GM19035 (cell line): Measurements from ENCODE around the gene APPBP2.
"Not testable (repeated sequence)": the region's sequence is repeated elsewhere in the genome, so short reads cannot be mapped to it uniquely, and the experiment has no call there.

ENCODE experiments used
- ATAC-seq: cut with Tn5 transposase; IDR thresholded peaks from one replicate; pipeline ENCODE4 v1.9.1; 2021; ENCODE audit not compliant: unreplicated experiment

The APPBP2 gene

DNA sequence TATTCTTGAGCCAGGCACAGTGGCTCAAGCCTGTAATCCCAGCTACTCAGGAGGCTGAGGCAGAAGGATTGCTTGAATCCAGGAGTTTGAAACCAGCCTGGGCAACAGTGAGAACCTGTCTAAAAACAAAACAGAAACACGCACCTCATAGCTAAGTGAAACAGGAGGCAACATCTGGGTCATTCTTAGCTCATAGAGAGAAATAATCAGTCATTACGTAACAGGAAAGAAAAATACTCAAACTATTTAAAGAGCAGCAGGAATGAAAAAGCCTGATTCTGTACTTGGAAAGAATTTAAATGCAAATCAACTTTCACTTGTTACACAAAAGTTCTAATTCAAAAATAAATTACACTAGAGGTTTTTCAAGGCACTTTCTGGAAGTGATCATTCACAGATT lies 86.5 kb downstream of the APPBP2 start:
- ATAC-seq: no peak

DNA sequence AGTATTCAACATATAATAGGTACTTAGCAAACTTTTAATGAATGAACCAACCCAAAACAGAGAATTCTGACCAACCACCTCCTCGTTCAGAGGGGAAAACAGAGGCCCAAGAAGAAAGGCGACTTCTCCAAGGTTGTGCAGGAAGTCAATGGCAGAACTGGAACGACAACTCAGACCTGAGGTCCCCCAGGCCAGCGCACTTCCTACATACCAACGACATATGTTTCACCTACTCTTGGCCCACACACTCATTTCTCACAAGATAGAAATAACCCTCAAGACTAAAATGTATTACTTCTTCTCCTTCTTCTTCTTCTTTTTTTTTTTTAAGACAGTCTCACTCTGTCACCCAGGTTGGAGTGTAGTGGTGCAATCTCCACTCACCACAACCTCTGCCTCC lies 89.4 kb downstream of the APPBP2 start:
- ATAC-seq: no peak

DNA sequence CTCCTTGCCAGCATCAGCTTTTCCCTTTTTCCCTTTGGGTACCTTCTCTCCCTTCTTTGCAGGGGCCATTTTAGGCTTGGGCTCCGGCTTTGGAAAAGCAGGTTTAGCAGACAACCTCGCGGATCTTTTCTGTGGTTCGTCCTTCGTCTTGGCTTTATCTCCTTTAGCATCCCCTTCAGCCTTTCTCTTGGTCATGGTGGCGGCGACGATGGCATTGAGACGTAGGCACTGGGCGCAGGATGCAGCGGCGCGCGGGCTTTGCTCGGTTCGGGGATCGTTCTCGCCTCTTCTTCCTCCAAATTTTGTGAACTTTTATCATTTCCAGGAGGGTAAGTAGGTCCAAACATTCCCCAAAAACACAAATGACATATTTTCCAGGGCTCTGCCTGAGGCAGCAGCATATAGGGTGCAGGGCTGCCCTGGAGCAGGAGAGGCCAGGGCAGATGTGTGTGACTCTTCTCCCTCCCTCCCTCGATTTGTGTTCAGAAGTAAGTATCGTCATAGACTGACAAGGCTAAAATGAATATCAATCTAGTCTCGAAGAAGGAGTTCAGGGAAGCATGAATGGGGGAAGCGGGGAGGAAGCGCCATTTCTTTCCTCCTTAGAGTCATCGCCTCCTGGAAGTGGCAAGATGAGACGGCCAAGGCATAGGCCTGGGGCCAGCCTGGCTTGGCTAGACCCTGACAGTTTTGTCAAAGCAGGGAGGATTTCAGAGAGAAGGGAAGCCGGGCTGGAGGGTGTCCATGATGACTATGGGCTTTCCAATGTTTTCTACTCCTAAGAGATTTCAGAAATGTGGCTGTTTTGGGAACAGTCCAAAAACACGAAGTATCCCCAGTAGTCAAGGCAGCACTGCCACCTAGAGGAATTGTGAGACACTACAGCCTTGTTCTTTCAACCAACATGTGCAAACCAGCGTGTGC lies 90.5 kb downstream of the APPBP2 start:
- ATAC-seq: no peak

DNA sequence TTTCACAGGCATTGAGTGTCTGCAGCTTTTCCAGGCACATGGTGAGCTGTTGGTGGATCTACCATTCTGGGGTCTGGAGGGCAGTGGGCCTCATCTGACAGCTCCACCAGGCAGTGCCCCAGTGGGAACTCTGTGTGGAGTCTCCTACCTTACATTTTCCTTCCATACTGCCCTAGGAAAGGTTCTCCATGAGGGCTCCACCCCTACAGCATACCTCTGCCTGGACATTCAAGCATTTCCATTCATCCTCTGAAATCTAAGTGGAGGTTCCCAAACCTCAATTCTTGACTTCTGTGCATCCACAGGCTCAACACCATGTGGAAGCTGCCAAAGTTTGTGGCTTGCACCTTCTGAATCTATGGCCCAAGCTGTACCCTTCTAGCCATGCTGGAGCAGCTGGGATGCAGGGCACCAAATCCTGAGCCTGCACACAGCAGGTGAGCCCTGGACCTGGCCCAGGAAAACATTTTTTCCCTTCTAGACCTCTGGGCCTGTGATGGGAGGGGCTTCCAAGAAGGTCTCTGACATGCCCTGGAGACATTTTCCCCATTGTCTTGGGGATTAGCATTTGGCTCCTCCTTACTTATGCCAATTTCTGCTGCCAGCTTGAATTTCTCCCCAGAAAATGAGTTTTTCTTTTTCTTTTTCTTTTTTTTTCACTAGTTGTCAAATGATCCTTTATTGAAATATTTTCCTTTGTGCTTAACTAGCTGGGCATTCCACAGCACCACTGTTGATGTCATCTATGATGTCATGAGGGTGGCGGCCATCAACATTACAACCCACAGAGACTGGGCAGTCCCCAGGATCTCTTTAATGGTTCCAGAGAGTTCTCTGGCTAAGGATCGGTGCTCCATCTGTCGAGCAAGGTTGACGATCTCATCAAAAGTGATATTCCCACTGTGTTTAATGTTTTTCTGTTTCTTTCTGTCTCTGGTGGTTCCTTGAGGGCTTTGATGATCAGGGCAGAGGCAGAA lies 92.7 kb downstream of the APPBP2 start:
- ATAC-seq: not testable (repeated sequence)

DNA sequence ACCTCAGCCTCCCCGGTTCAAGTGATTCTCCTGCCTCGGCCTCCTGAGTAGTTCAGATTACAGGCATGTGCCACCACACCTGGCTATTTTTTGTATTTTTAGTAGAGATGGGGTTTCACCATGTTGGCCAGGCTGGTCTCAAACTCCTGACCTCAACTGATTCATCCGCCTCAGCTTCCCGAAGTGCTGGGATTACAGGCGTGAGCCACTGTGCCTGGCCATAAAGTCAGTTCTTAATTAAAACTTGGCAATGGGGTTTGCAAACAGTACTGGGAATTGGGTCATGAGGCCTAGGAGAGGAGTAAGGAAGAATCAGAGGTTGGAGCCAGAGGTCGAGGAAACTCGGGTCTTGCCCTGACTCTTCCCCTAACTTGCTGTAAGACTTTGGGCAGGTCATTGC lies 95.5 kb downstream of the APPBP2 start:
- ATAC-seq: not testable (repeated sequence)

DNA sequence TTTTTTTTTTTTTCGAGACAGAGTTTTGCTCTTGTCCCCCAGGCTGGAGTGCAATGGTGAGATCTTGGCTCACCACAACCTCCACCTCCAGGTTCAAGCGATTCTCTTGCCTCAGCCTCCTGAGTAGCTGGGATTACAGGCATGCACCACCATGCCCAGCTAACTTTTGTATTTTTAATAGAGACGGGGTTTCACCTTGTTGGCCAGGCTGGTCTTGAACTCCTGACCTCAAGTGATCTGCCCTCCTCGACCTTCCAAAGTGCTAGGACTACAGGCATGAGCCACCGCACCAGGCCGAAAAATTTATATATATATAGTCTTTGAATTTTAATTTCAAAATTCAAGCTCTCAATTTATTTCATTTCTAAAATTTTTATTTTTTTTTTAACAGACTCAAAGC lies 97.6 kb downstream of the APPBP2 start:
- ATAC-seq: not testable (repeated sequence)

DNA sequence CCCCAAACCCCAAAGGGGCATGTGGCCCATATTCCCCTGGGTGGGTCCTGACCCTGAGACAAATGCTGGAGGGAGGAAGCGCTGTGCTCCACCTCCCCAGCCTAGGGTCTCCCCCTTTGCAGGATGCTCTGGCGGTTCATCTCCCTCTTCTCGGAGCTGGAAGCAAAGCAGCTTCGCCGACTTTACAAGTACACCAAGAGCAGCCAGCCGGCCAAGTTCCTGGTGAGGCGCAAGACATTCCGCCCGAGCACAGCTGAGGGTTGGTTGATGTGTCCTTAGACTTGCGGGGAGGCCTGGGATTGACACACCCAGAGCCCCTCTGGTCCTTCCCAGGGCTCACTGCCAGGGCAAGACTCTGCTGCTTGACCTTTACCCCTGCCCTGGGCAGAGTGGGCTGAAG lies 99.4 kb downstream of the APPBP2 start:
- ATAC-seq: no peak

DNA sequence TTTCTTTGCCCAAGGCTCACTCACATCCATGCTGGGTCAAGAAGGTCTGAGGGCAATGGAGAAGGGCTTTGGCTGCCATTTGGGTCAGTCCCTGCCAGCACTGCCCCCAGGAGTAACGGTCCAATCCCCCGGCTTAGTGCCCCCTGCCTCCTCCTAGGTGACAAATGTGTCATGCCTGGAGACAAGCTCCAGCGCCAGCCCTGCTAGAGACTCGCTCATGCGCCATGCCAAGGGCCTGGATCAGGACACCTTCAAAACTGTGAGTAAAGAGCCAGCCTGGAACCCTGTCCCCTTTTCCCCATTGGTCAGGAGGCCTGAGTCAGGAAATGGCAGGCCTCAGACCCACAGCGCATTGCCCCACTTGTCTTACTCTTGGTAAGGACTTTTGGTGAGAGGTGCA lies 100.4 kb downstream of the APPBP2 start:
- no peak for ATAC-seq

DNA sequence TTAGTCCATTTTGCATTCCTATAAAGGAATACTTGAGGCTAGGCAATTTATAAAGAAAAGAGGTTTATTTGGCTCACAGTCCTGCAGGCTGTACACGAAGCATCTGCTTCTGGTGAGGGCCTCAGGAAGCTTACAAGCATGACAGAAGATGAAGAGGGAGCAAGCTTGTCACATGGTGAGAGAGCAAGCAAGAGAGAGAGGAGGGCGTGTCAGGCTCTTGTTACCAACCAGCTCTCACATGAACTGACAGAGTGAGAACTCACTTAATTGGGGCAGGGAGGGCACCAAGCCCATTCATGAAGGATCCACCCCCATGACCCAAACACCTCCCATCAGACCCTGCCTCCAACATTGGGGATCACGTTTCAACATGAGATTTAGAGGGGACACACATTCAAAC lies 102.2 kb downstream of the APPBP2 start:
- ATAC-seq: no peak

DNA sequence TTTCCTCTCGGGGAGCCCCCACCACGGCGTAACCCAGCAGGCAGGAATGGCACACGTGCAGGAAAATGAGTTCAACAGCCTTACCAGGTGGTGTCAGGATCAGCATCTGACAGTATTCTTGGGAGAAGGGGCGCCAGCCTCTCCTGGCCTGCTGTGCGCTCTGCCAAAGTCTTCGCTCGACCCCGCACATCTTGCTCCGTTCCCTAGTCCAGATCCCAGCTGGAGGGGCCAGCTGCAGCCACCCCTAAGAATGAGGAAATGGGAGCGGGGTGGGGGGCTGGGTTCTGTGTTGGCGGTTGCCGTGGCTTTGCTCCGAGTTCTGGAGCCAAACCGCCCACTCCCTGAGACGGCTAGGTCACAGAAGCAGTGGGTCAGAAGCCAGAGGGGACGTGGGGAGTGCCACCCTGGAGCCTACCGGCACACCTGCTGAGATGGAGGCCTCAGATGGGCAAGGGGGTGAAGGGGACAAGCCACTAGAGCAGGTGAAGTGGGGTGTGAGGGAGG lies 103.8 kb downstream of the APPBP2 start, which contains the start of gene CHCT1:
TSS of gene CHCT1 (plus strand) at position 328 of the 504 bp plus-strand sequence. CDS start at position 432, 104 bp downstream.
- ATAC-seq: no peak

DNA sequence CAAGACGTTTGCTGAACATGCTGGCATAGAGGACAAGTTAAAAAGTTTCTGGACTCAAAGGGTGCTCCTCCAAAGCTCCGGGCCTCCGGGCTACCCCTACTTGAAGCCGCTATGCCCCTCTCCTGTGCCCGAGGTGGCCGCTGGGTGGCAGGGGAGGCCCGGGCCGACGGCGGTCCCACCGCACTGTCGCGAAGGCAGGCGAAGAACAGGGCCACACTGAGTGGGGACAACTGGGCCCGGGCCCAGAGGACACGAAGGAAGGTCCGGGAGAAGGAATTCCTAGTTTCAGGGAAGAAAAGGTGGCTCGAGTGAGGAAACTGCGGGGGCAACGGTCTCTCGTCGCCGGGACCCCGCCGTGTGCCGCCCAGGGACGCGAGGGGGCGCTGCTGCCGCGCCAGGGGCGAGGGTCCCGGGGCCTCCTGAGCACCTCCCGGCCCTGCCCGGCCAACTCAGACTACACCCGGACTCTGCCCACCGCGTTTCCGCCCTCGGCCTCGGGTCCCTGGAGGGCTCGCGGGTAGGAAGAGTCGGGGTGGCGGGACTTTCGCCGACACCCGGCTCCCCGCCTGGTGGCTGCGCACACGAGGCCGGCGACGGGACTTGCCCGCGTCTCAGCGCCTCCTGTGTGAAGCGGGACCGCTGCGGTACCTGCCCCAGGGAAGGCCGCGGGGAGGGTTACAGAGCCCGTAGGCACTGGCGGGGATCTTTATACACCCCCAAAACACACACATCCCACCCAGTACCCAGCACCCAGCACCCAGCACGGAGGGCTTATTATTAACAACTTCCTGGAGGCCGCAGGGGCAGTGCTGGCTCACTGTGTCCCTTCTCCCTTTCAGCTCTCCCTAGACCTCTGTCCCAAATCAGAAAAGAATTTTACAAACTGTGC lies 104.5 kb downstream of the APPBP2 start:
- ATAC-seq: peak; percentile 93

DNA sequence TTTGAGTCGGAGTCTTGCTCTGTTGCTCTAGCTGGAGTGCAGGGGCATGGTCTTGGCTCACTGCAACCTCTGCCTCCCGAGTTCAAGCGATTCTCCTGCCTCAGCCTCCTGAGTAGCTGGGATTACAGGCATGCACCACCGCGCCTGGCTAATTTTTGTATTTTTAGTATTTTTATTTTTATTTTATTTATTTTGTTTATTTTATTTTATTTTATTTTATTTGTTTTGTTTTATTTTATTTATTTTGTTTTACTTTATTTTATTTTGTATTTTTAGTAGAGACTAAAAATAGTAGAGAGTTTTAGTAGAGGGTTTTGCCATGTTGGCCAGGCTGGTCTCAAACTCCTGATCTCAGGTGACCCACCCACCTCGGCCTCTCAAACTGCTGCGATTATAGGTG lies 106.2 kb downstream of the APPBP2 start:
- ATAC-seq: not testable (repeated sequence)

DNA sequence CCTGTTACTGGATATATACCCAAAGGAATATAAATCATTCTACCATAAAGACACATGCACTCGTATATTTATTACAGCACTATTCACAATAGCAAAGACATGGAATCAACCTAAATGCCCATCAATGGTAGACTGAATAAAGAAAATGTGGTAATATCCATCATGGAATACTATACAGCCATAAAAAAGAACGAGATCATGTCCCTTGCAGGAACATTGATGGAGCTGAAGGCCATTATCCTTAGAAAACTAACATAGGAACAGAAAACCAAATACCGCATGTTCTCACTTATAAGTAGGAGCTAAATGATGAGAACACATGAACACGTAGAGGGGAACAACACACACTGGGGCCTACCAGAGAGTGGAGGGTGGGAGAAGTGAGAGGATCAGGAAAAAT lies 107.0 kb downstream of the APPBP2 start:
- not testable (repeated sequence) for ATAC-seq

DNA sequence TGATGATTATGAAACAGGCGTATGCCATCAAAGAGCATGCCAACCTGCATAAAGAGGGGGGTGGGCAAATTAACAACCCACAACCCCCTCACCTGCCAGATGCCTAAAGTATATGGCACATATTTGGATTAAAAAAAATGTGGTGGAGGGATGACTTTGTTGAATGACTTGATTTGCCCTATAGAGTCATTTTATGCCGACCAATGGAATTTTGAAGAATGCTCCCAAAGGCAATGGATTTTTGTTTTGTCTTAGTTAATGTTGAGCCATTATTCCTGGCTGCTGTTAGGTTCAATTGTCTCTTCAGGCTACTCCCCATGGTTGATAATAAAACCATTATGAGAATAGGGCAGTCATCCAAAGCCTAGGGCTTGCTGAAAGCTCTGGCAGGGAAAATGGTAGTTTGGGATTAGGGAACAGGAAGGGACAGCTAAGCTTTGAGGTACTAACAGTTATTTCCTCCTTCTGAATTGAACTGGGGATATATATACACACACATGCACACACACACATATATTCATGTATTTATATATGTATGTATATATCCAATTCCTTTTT lies 109.6 kb downstream of the APPBP2 start:
- no peak for ATAC-seq

DNA sequence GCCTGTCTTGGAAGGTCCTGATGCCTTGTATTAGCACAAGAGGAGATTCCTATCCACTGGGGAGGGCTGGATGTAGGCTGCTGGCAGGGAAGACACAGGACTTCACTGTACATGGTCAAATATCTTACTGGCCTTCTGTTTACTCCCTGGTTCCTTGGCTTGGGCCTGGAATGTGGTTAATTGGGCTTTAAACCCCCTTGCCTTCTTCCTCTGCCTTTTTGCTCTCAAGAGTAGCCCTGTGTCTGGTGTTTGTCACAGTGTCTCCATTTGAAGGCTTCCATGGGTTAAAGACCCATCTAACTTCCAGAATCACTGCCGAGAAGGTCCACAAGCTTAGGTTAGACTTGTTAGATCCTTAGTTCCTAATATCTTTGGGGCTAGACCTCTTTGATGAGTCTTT lies 110.9 kb downstream of the APPBP2 start:
- no peak for ATAC-seq

DNA sequence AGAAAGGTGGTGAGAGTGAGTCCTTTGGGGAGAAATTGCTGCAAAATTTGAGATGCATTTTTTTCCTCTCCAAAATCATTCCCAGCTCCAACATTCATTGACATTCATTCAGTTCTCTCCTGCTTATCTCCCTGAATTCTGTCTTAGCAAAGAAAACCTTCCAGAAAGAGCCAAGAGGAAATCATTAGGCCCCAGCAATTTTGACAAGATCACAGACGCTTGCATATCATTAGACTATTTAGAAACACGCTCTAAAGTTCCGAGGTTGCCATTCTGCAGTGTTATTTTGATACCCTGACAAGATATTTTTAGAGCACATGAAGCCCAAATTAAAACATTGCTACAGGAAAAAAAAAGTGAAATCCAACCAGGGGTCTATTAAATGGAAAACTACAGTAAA lies 113.3 kb downstream of the APPBP2 start:
- no peak for ATAC-seq

DNA sequence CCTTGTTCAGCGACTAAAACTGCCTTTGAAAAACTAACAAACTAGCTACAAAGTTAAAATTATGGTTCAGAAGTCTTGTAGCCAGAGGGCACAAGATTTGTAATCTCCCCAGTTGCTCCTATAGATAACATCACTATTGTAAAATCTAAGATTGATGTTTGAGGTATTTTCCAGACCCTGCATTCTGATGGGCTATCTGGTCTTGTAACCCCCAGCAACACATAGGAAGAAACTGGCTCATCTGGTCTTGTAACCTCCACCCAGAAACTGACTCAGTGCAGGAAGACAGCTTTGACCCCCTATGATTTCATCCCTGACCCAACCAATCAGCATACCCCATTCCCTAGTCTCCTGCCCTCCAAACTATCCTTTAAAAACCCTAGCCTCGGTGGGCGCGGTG lies 116.0 kb downstream of the APPBP2 start:
- no peak for ATAC-seq

DNA sequence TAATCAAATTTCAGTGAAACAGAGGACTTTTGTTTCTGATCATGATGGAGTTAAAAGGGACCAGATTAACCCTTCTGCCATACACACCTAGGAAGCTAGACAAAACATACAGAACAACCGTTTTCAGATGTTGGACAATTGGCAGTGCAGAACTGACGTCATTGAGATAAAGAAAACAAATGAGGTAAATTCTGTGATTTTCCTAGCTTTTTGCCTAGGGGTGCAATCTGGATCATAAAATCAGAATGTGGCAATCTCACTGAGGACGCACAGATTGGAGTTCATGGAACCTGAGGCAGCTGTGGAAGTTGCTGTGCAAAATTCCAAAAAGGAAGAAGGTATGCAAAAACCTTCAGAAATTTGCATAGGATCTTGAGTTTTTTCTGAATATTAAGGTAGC lies 119.2 kb downstream of the APPBP2 start:
- ATAC-seq: no peak

DNA sequence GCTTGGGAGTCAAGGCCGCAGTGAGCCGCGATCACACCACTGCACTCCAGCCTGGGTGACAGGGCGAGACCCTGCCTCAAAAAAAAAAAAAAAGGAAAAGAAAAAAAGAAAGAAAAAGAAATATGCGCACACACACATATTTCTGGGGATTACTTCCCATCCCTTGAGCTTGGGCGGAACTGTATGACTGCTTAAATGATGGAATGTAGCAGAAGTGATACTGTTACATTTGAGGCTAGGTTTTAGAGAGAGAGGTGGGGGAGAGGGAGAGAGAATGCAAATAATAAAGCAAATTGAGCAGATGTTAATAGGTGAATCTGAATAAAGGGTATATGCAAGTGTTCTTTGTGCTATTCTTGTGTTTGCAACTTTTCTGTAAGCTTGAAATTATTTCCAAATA lies 122.1 kb downstream of the APPBP2 start:
- no peak for ATAC-seq

DNA sequence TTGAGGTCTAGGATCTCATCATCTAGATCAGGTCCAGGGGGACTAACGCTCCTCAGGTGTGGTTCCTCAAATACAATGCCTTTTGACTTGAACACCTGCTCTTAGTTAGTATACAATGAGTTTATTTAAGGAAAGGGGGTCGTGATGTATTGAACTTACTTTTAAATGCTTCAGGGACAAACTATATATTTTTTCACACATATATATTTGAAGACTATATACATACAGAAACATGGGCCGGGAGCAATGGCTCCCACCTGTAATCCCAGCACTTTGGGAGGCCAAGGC lies 122.6 kb downstream of the APPBP2 start:
- ATAC-seq: no peak
